Urothelium cell line (cell line): Measurements from ENCODE around the gene KRTAP1-5.
A peak's percentile ranks its signal among the peaks of the same experiment; 100 is the strongest.
"Not testable (repeated sequence)": the region's sequence is repeated elsewhere in the genome, so short reads cannot be mapped to it uniquely, and the experiment has no call there.

Experiments
- DNase-seq: peaks from one replicate; pipeline ENCODE4 v3.0.0; 2011; ENCODE audit warnings: low spot score, mixed read lengths
- FAIRE-seq: peaks from 2 replicates; lab custom pipeline; 2011; peaks lifted over from hg19 to GRCh38; lab: Jason Lieb, UNC

The KRTAP1-5 gene

GRCh38 chr17:41026715-41027471 is at the start of gene KRTAP1-5:
Gene KRTAP1-5 (minus strand): TSS chr17:41027208. CDS start chr17:41027155, 53 bp downstream.
- FAIRE-seq, result no peak
- no peak for DNase-seq

GRCh38 chr17:41076788-41077187 is 49.8 kb upstream of the KRTAP1-5 start:
- no peak for FAIRE-seq
- DNase-seq, result no peak

- DNase-seq (no peak), FAIRE-seq (no peak)
Measured at GRCh38 chr17:41073676-41074075, 46.7 kb upstream of the KRTAP1-5 start.

GRCh38 chr17:41071606-41072360 is 44.8 kb upstream of the KRTAP1-5 start:
- no peak for FAIRE-seq
- no peak for DNase-seq

- no peak for DNase-seq
Measured at GRCh38 chr17:41069031-41069430, 42.0 kb upstream of the KRTAP1-5 start.

GRCh38 chr17:41067281-41067680 is 40.3 kb upstream of the KRTAP1-5 start:
- no peak for FAIRE-seq
- no peak for DNase-seq

More at GRCh38 chr17:41069031-41069430, 42.0 kb upstream of the KRTAP1-5 start:
- peak; percentile 48 for FAIRE-seq

- peak; percentile 55 for FAIRE-seq
- DNase-seq, result peak; percentile 65
Measured at GRCh38 chr17:41065829-41066624, 39.0 kb upstream of the KRTAP1-5 start, which contains the start of gene KRTAP2-4. Gene KRTAP2-4 (minus strand): TSS chr17:41065879. CDS start chr17:41065845, 34 bp downstream.

- not testable (repeated sequence) for DNase-seq, FAIRE-seq
Measured at GRCh38 chr17:41065016-41065689, 38.1 kb upstream of the KRTAP1-5 start.

- FAIRE-seq (no peak), DNase-seq (no peak)
Measured at GRCh38 chr17:41064301-41064700, 37.3 kb upstream of the KRTAP1-5 start.

GRCh38 chr17:41063449-41063848 is 36.4 kb upstream of the KRTAP1-5 start:
- FAIRE-seq (peak; percentile 59), DNase-seq (no peak)

GRCh38 chr17:41061964-41062363 is 35.0 kb upstream of the KRTAP1-5 start:
- DNase-seq, result peak; percentile 50
- FAIRE-seq, result no peak

GRCh38 chr17:41060052-41060604 is 33.1 kb upstream of the KRTAP1-5 start, which contains the start of gene KRTAP2-3:
Gene KRTAP2-3 (minus strand): TSS chr17:41060114. CDS start chr17:41060050, 64 bp downstream.
- peak; percentile 78 for DNase-seq
- FAIRE-seq, result peak; percentile 77

GRCh38 chr17:41059276-41060051 is 32.5 kb upstream of the KRTAP1-5 start:
- not testable (repeated sequence) for FAIRE-seq
- peak; percentile 47 for DNase-seq

GRCh38 chr17:41058741-41059140 is 31.7 kb upstream of the KRTAP1-5 start:
- FAIRE-seq, result no peak
- no peak for DNase-seq

GRCh38 chr17:41057547-41057946 is 30.5 kb upstream of the KRTAP1-5 start:
- FAIRE-seq, result no peak

GRCh38 chr17:41055130-41055529 is 28.1 kb upstream of the KRTAP1-5 start, which contains the start of gene KRTAP2-2:
Gene KRTAP2-2 (minus strand): TSS chr17:41055230. CDS start chr17:41055211, 19 bp downstream.
- not testable (repeated sequence) for DNase-seq, FAIRE-seq

More at GRCh38 chr17:41057547-41057946, 30.5 kb upstream of the KRTAP1-5 start:
- DNase-seq, result no peak

- not testable (repeated sequence) for DNase-seq, FAIRE-seq
Measured at GRCh38 chr17:41054556-41054955, 27.5 kb upstream of the KRTAP1-5 start.

GRCh38 chr17:41054025-41054424 is 27.0 kb upstream of the KRTAP1-5 start:
- DNase-seq (no peak), FAIRE-seq (no peak)

- FAIRE-seq (no peak), DNase-seq (no peak)
Measured at GRCh38 chr17:41052566-41052965, 25.6 kb upstream of the KRTAP1-5 start.
